ENCODE measurements around the gene PKD2L1.
A peak's percentile ranks its signal among the peaks of the same experiment; 100 is the strongest.

DNA sequence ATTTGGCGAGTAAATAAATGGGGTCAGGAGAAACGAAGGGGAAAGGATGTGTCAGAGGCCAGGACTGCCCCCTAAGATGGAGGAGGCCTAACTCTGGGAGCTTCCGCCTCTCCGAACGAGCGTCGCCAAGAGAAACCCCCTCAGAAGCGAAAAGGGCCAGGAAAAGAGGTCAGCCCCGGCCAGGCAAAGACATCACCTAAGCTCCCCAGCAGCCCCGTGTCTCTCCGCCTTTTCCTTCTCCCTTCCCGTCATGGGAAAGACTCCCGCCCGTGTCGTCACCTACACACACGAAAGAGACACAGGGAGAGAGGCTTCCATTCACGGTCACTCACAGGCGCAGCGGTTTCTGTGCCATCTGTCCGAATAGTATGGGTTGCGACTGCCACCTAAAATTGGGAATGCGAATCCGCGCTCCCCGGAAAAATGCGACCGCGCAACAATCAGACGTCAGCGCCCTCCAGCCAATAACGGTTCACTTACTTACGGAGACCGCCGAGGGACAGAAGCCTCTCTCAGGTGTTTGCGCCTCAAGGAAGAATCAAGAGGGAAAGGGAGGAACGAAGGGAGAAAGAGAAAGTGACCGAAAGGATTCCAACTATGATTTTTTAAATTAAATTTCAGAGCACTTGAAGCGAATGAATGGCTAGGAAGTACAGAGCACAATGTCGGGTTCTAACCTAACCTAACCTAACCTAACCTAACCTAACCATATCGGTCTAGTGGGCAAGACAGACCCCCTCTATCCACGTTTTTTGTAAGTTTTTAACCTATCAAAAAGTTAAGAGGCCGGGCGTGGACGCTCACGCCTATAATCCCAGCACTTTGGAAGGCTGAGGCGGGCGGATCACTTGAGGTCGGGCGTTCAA, 62.6 kb downstream of the PKD2L1 start, which contains the start of gene CWF19L1:
- TF ChIP-seq, protein P1, sequence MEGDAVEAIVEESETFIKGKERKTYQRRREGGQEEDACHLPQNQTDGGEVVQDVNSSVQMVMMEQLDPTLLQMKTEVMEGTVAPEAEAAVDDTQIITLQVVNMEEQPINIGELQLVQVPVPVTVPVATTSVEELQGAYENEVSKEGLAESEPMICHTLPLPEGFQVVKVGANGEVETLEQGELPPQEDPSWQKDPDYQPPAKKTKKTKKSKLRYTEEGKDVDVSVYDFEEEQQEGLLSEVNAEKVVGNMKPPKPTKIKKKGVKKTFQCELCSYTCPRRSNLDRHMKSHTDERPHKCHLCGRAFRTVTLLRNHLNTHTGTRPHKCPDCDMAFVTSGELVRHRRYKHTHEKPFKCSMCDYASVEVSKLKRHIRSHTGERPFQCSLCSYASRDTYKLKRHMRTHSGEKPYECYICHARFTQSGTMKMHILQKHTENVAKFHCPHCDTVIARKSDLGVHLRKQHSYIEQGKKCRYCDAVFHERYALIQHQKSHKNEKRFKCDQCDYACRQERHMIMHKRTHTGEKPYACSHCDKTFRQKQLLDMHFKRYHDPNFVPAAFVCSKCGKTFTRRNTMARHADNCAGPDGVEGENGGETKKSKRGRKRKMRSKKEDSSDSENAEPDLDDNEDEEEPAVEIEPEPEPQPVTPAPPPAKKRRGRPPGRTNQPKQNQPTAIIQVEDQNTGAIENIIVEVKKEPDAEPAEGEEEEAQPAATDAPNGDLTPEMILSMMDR (IDR thresholded peaks at IDR 0.05): no peak
- TF ChIP-seq EP300 (IDR thresholded peaks at IDR 0.05): peak; percentile 58 to 96
